H1 (cell line): ENCODE results near the gene TRA2A. TPM values are rescaled to one million over a fixed set of nuclear protein-coding genes. Genes with fewer than 3 reads are reported as not detected.

Experiments used
- CTCF ChIA-PET: fragments of 300-600 bp; sonication (Branson Sonifier 250); formaldehyde crosslinking; loops from one replicate; lab custom pipeline; 2021; ENCODE audit not compliant: partially characterized antibody; lab: Charles Lee
- POLR2A ChIA-PET: fragments of 300-600 bp; sonication (Branson Sonifier 250); formaldehyde crosslinking; loops from one replicate; lab custom pipeline; 2021; ENCODE audit warnings: inconsistent platforms; ENCODE audit not compliant: partially characterized antibody; lab: Charles Lee
- DNase-seq, 2 experiments: peaks; one replicate each; pipeline versions ENCODE4 v3.0.0 to v3.0.0-alpha.2; 2010 to 2022; ENCODE audit warnings: low spot score in 2 of 2, low read depth in 1 of 2, mixed read lengths in 1 of 2
- FAIRE-seq: peaks from 2 replicates; lab custom pipeline; 2011; peaks lifted over from hg19 to GRCh38; lab: Jason Lieb, UNC
- H2AFZ ChIP-seq: 2 replicates; pipeline ENCODE4 v1.8.1; 2012; ENCODE audit warnings: low read length, inconsistent platforms
- H2AK5ac ChIP-seq: 2 replicates; pipeline ENCODE4 v1.6.1; 2013; ENCODE audit warnings: low read depth, low read length
- H2BK120ac ChIP-seq: replicated peaks from 2 replicates; pipeline ENCODE3; 2013; ENCODE audit warnings: low read depth, low read length, inconsistent platforms
- H2BK12ac ChIP-seq: 2 replicates; pipeline ENCODE4 v1.6.1; 2013; ENCODE audit warnings: low read depth, low read length
- H2BK15ac ChIP-seq: 2 replicates; pipeline ENCODE4 v1.6.1; 2013; ENCODE audit warnings: low read length
- H2BK20ac ChIP-seq: 2 replicates; pipeline ENCODE4 v1.6.1; 2013; ENCODE audit warnings: low read length
- H2BK5ac ChIP-seq: 2 replicates; pipeline ENCODE4 v1.6.1; 2013; ENCODE audit warnings: low read depth, low read length
- H3K14ac ChIP-seq: 2 replicates; pipeline ENCODE4 v1.6.1; 2013; ENCODE audit warnings: inconsistent platforms; ENCODE audit not compliant: insufficient read length
- H3K18ac ChIP-seq: 2 replicates; pipeline ENCODE4 v1.6.1; 2013; ENCODE audit warnings: low read length; ENCODE audit errors: extremely low read depth
- H3K23ac ChIP-seq: 2 replicates; pipeline ENCODE4 v1.6.1; 2013; ENCODE audit warnings: inconsistent platforms; ENCODE audit not compliant: insufficient read length
- H3K23me2 ChIP-seq: 2 replicates; pipeline ENCODE4 v1.6.1; 2013; ENCODE audit warnings: low read depth, low read length
- H3K27ac ChIP-seq: 2 replicates; pipeline ENCODE4 v1.6.1; 2011; ENCODE audit warnings: low read depth, low read length, inconsistent platforms
- H3K27me3 ChIP-seq, 4 experiments: replicated peaks in 1 of 4; 1 replicate in 1 of 4; 2 replicates in 3 of 4; pipeline versions ENCODE4 v1.6.1 to v1.8.1; 2011 to 2013; ENCODE audit warnings: low read length in 3 of 4, mild to moderate bottlenecking in 3 of 4, inconsistent platforms in 2 of 4, mixed read lengths in 2 of 4, moderate library complexity in 1 of 4; ENCODE audit not compliant: control insufficient read depth in 3 of 4, insufficient read depth in 3 of 4; ENCODE audit errors: extremely low read depth in 1 of 4
- H3K36me3 ChIP-seq, 4 experiments: 2 replicates each; pipeline versions ENCODE4 v1.6.1 to v1.8.1; 2011 to 2013; ENCODE audit warnings: mild to moderate bottlenecking in 4 of 4, low read length in 3 of 4, moderate library complexity in 2 of 4, control low read depth in 1 of 4, inconsistent platforms in 1 of 4; ENCODE audit not compliant: insufficient read depth in 4 of 4, control insufficient read depth in 2 of 4
- H3K4ac ChIP-seq: replicated peaks from 2 replicates; pipeline ENCODE3; 2013; ENCODE audit warnings: low read length, low read depth, mixed read lengths, inconsistent platforms; ENCODE audit not compliant: insufficient read length
- H3K4me1 ChIP-seq, 4 experiments: replicated peaks in 1 of 4; 1 replicate in 1 of 4; 2 replicates in 3 of 4; pipeline versions ENCODE4 v1.6.1 to v1.8.1; 2011 to 2013; ENCODE audit warnings: low read length in 3 of 4, inconsistent platforms in 2 of 4, mixed read lengths in 1 of 4; ENCODE audit not compliant: insufficient read depth in 4 of 4, control insufficient read depth in 3 of 4
- H3K4me2 ChIP-seq, 2 experiments: 2 replicates each; pipeline versions ENCODE4 v1.6.1 to v1.8.1; 2011 to 2013; ENCODE audit warnings: low read depth in 2 of 2, low read length in 2 of 2, control low read depth in 1 of 2, inconsistent platforms in 1 of 2, mild to moderate bottlenecking in 1 of 2; ENCODE audit not compliant: insufficient read depth in 1 of 2
- H3K4me3 ChIP-seq, 4 experiments: fragments of 200-600, 300-600 bp in 1 of 4; sonication (generic), shearing (Covaris generic), sonication (Bioruptor Twin) in 1 of 4; 2 replicates each; pipeline versions ENCODE4 v1.5.1 to v1.8.1; 2011 to 2016; ENCODE audit warnings: low read length in 4 of 4, low read depth in 3 of 4, control low read depth in 2 of 4, inconsistent platforms in 2 of 4, mild to moderate bottlenecking in 2 of 4, mixed read lengths in 1 of 4, moderate library complexity in 1 of 4; ENCODE audit not compliant: insufficient read depth in 2 of 4; ENCODE audit errors: extremely low read depth in 1 of 4
- H3K56ac ChIP-seq: replicated peaks from 2 replicates; pipeline ENCODE3; 2013; ENCODE audit warnings: low read depth, mild to moderate bottlenecking, mixed read lengths, low read length, inconsistent platforms; ENCODE audit not compliant: insufficient read length
- H3K79me1 ChIP-seq: 2 replicates; pipeline ENCODE4 v1.6.1; 2013; ENCODE audit warnings: low read depth, low read length, control low read depth
- H3K79me2 ChIP-seq, 2 experiments: 2 replicates each; pipeline versions ENCODE4 v1.6.1 to v1.8.1; 2012 to 2013; ENCODE audit warnings: low read length in 2 of 2, mild to moderate bottlenecking in 2 of 2, inconsistent platforms in 1 of 2; ENCODE audit not compliant: insufficient read depth in 2 of 2, control insufficient read depth in 1 of 2
- H3K9ac ChIP-seq, 4 experiments: replicated peaks in 1 of 4; 1 replicate in 1 of 4; 2 replicates in 3 of 4; pipeline versions ENCODE4 v1.6.1 to v1.8.1; 2011 to 2013; ENCODE audit warnings: low read depth in 3 of 4, low read length in 3 of 4, control low read depth in 2 of 4, mild to moderate bottlenecking in 2 of 4, moderate library complexity in 2 of 4, inconsistent platforms in 1 of 4; ENCODE audit errors: extremely low read depth in 1 of 4
- H3K9me3 ChIP-seq, 2 experiments: 2 replicates each; pipeline versions ENCODE4 v1.6.1 to v1.8.1; 2012 to 2013; ENCODE audit warnings: mild to moderate bottlenecking in 2 of 2, moderate library complexity in 2 of 2, control low read depth in 1 of 2, inconsistent platforms in 1 of 2, low read depth in 1 of 2, low read length in 1 of 2, mixed read lengths in 1 of 2; ENCODE audit not compliant: insufficient read depth in 2 of 2
- H4K20me1 ChIP-seq, 2 experiments: replicated peaks in 1 of 2; 2 replicates each; pipeline versions ENCODE3 to v1.8.1; 2011 to 2013; ENCODE audit warnings: inconsistent platforms in 2 of 2, low read length in 2 of 2, mild to moderate bottlenecking in 1 of 2; ENCODE audit not compliant: insufficient read depth in 2 of 2, control insufficient read depth in 1 of 2
- H4K5ac ChIP-seq: 2 replicates; pipeline ENCODE4 v1.6.1; 2013; ENCODE audit warnings: low read length, low read depth, mixed read lengths, inconsistent platforms; ENCODE audit not compliant: insufficient read length
- H4K8ac ChIP-seq: 2 replicates; pipeline ENCODE4 v1.8.0; 2013; ENCODE audit warnings: mild to moderate bottlenecking, moderate library complexity, low read length, inconsistent platforms; ENCODE audit not compliant: insufficient read depth; ENCODE audit errors: extremely low read depth
- H4K91ac ChIP-seq: replicated peaks from 2 replicates; pipeline ENCODE3; 2013; ENCODE audit warnings: low read length, mixed read lengths, inconsistent platforms; ENCODE audit not compliant: insufficient read length
- CEBPB ChIP-seq: IDR thresholded peaks from 2 replicates; pipeline ENCODE4 v1.6.1; 2012; ENCODE audit warnings: low read depth, low read length
- FOSL1 ChIP-seq: IDR thresholded peaks from 2 replicates; pipeline ENCODE4 v1.6.1; 2011; ENCODE audit warnings: mild to moderate bottlenecking, low read depth, low read length, moderate library complexity; ENCODE audit not compliant: insufficient read depth
- GTF2F1 ChIP-seq: IDR thresholded peaks from 2 replicates; pipeline ENCODE4 v1.6.1; 2012; ENCODE audit warnings: low read depth, low read length, improper control_type of control experiment, borderline replicate concordance
- POLR2AphosphoS5 ChIP-seq: IDR thresholded peaks from 2 replicates; pipeline ENCODE4 v1.6.1; 2011; ENCODE audit warnings: low read depth, low read length
- POU5F1 ChIP-seq: IDR thresholded peaks from 2 replicates; pipeline ENCODE4 v1.6.1; 2011; ENCODE audit warnings: low read depth, mild to moderate bottlenecking, low read length, moderate library complexity
- RXRA ChIP-seq: IDR thresholded peaks from 2 replicates; pipeline ENCODE4 v1.6.1; 2011; ENCODE audit warnings: low read depth, mild to moderate bottlenecking, low read length, moderate library complexity; ENCODE audit not compliant: insufficient read depth
- SIN3A ChIP-seq, 2 experiments: IDR thresholded peaks in 1 of 2; conservative IDR thresholded peaks in 1 of 2; 2 replicates each; pipeline ENCODE4 v1.6.1; 2011 to 2012; ENCODE audit warnings: low read length in 2 of 2, improper control_type of control experiment in 1 of 2, low read depth in 1 of 2, mild to moderate bottlenecking in 1 of 2
- SIX5 ChIP-seq: IDR thresholded peaks from 2 replicates; pipeline ENCODE4 v1.6.1; 2011; ENCODE audit warnings: mild to moderate bottlenecking, low read depth, low read length
- TCF12 ChIP-seq: IDR thresholded peaks from 2 replicates; pipeline ENCODE4 v1.6.1; 2011; ENCODE audit warnings: low read depth, mild to moderate bottlenecking, low read length
- YY1 ChIP-seq: IDR thresholded peaks from 2 replicates; pipeline ENCODE4 v1.6.1; 2011; ENCODE audit warnings: low read depth, mild to moderate bottlenecking, low read length
- WGBS, 2 experiments: shearing (Covaris generic) in 1 of 2; methylation state at CpG; one replicate each; pipeline versions ENCODE4 v1.1.6 to v1.1.7; 2013 to 2015; ENCODE audit warnings: low lambda C conversion rate in 2 of 2, mixed read lengths in 2 of 2, inconsistent platforms in 1 of 2, low coverage in 1 of 2, missing lambda C conversion rate in 1 of 2; ENCODE audit not compliant: insufficient replicate concordance in 2 of 2, insufficient coverage in 1 of 2, insufficient read length in 1 of 2; ENCODE audit errors: extremely low coverage in 1 of 2, missing lambda C conversion rate in 1 of 2; 5-methylcytosine and 5-hydroxymethylcytosine counted together
- polyA plus RNA-seq, 7 experiments: library from polyadenylated mRNA; depleted of rRNA in 3 of 7; stranded (reverse) in 5 of 7; unstranded in 2 of 7; fragments of >200 nt in 5 of 7; fragments of 200-250 nt in 2 of 7; gene quantifications; 1 replicate in 5 of 7; 2 replicates in 1 of 7; 4 replicates in 1 of 7; pipeline versions ENCODE4 v1.2.1 to v1.2.3, GENCODE V29; 2011 to 2013; ENCODE audit warnings: missing spikeins in 2 of 7, mixed read lengths in 2 of 7
- total RNA-seq: library from RNA; stranded (reverse); fragmentation: NEBNext Ultra II Directional; extraction: Animal tissue kit (Norgen Biotek cat#: 25700); gene quantifications from 2 replicates; pipeline ENCODE4 v1.2.1, GENCODE V29; 2021
- TF ChIP-seq, protein P1 (sequence below): IDR thresholded peaks from 2 replicates; pipeline ENCODE4 v1.6.1; 2012; ENCODE audit warnings: inconsistent platforms

The TRA2A gene
- total and polyA plus RNA-seq, 2 of the 8 experiments (the other 6 are each of a cell fraction or from before 2014, with no cell fraction given): 116 to 125 TPM

DNA sequence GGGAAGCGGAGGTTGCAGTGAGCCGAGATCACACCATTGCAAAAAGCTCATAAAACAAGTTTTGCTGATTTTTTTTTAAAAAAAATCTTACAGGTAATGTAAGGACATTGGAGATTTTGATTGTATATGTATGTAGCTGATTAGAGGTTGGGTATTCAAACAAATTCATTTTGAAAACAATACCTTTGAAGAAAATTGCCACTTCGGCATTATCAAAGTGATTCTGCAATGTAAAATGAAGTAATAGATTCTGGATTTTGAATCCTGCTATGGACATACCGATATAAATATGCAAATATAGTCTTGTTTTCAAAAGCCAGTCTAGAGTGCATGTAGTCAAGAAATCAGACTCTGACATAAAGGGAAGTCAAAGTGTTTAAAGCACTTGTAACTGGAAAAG is 49.1 kb downstream of the TRA2A start:
- no peak overlapping the region for H2AK5ac ChIP-seq
- H3K14ac ChIP-seq: no peak overlapping the region
- no peaks in the 10 kb centered on the region for H3K27me3 ChIP-seq
- TF ChIP-seq RXRA: no peak
- no peak for TF ChIP-seq POLR2AphosphoS5
- TF ChIP-seq FOSL1: no peak
- no peak for TF ChIP-seq POU5F1
- TF ChIP-seq, protein P1, sequence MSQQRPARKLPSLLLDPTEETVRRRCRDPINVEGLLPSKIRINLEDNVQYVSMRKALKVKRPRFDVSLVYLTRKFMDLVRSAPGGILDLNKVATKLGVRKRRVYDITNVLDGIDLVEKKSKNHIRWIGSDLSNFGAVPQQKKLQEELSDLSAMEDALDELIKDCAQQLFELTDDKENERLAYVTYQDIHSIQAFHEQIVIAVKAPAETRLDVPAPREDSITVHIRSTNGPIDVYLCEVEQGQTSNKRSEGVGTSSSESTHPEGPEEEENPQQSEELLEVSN: no peak
- no peak for TF ChIP-seq SIN3A (conservative IDR thresholded peaks at IDR 0.05 in 1 of 2, IDR thresholded peaks at IDR 0.05 in 1 of 2; ENCODE audit: low read depth in 1 of 2, low read length in 2 of 2)
- no peak for TF ChIP-seq YY1
- TF ChIP-seq CEBPB: no peak
- TF ChIP-seq SIX5: no peak
- TF ChIP-seq GTF2F1: no peak
- TF ChIP-seq TCF12: no peak
- DNase-seq: no peak
- 95% methylated on average over 4 of the region's 4 CpGs; no CpG with 5 or more reads in 1 of the 2 experiments for WGBS, 2 experiments
- no peak overlapping the region for H4K8ac ChIP-seq
- H3K23me2 ChIP-seq: no peaks in the 10 kb centered on the region
- H2BK15ac ChIP-seq: no peak overlapping the region
- no peak overlapping the region for H3K27ac ChIP-seq
- H2BK5ac ChIP-seq: no peak overlapping the region
- H3K79me2 ChIP-seq: peaks cover 0 to 28% of the 10 kb centered on the region in 2 experiments; a peak in 2 of 4 replicates
- H3K4me1 ChIP-seq: peaks cover 0 to 4% (median 3%) of the 10 kb centered on the region in 4 experiments; a peak in 4 of 7 replicates
- H2BK120ac ChIP-seq: no peak overlapping the region
- H3K4me2 ChIP-seq: no peak overlapping the region
- no peak overlapping the region for H3K9ac ChIP-seq
- no peak overlapping the region for H3K18ac ChIP-seq
- no peak overlapping the region for H3K23ac ChIP-seq
- FAIRE-seq: no peak
- no peak overlapping the region for H4K5ac ChIP-seq
- no peaks in the 10 kb centered on the region for H4K20me1 ChIP-seq
- H3K9me3 ChIP-seq: no peaks in the 10 kb centered on the region
- no peak overlapping the region for H4K91ac ChIP-seq
- POLR2A ChIA-PET: interaction anchor here (1.2 to 6.8 kb wide), 4 partner anchors 8 to 18 kb away, joined by 3 to 68 read pairs (median 4); no protein-coding TSS in a partner anchor
- no peak overlapping the region for H3K4me3 ChIP-seq
- no peak overlapping the region for H2AFZ ChIP-seq
- CTCF ChIA-PET: interaction anchor here (0.6 kb wide), 1 partner anchor 45 kb away, joined by 5 read pairs; no protein-coding TSS in a partner anchor
- no peaks in the 10 kb centered on the region; a peak in 2 of 8 replicates for H3K36me3 ChIP-seq
- no peak overlapping the region for H3K56ac ChIP-seq
- H3K79me1 ChIP-seq: no peaks in the 10 kb centered on the region
- no peak overlapping the region for H3K4ac ChIP-seq
- H2BK12ac ChIP-seq: no peak overlapping the region
- H2BK20ac ChIP-seq: no peak overlapping the region
